Stomach (tissue), 4 donors: ENCODE results near the gene KYNU.

Experiments used
- POLR2AphosphoS5 ChIP-seq, 3 donors: sonication (generic); formaldehyde crosslinking; IDR thresholded peaks; one replicate each; pipeline ENCODE4 v1.6.1; 2016; ENCODE audit warnings: antibody characterized with exemption in 3 of 3
- TF ChIP-seq, protein P1 (sequence below), 7 experiments: fragments of 450-650 bp in 4 of 7; fragments of 200-600 bp in 3 of 7; sonication (generic) in 3 of 7; IDR thresholded peaks; one replicate each; pipeline ENCODE4 v1.5.1; 2016 to 2019; ENCODE audit warnings: antibody characterized with exemption in 7 of 7, control low read depth in 2 of 7, mild to moderate bottlenecking in 1 of 7

DNA sequence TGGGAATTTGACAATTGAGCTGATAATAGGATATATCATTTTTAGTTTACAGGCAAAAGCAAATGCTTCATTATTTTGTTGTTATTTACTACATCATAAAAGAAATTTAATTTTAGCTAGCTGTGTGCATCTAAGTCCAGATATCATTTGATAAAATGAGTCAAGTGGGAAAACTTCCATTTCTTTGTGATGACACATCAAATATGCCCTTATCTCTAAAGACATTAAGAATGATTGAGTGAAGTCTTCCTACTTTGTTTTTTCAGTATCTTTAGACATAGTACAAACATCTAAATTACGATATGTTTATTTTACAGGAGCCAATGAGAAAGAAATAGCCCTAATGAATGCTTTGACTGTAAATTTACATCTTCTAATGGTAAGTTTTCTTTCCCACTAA lies 77.0 kb downstream of the KYNU start:
- TF ChIP-seq, protein P1, sequence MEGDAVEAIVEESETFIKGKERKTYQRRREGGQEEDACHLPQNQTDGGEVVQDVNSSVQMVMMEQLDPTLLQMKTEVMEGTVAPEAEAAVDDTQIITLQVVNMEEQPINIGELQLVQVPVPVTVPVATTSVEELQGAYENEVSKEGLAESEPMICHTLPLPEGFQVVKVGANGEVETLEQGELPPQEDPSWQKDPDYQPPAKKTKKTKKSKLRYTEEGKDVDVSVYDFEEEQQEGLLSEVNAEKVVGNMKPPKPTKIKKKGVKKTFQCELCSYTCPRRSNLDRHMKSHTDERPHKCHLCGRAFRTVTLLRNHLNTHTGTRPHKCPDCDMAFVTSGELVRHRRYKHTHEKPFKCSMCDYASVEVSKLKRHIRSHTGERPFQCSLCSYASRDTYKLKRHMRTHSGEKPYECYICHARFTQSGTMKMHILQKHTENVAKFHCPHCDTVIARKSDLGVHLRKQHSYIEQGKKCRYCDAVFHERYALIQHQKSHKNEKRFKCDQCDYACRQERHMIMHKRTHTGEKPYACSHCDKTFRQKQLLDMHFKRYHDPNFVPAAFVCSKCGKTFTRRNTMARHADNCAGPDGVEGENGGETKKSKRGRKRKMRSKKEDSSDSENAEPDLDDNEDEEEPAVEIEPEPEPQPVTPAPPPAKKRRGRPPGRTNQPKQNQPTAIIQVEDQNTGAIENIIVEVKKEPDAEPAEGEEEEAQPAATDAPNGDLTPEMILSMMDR (IDR thresholded peaks at IDR 0.05), result no peak
- TF ChIP-seq POLR2AphosphoS5 (IDR thresholded peaks at IDR 0.05), result no peak
